ENCODE results near the gene RNF168. TPM values are rescaled to one million over a fixed set of nuclear protein-coding genes. Genes with fewer than 3 reads are reported as not detected.

The RNF168 gene
- total and polyA plus RNA-seq, 10 donors = 3.4 to 28.3 (median 22.9) TPM

- TF ChIP-seq POLR2A (IDR thresholded peaks at IDR 0.05) (no peak), POLR2AphosphoS5 (IDR thresholded peaks at IDR 0.05) (no peak), CTCF (IDR thresholded peaks at IDR 0.05 in 8 of 11, conservative IDR thresholded peaks at IDR 0.05 in 3 of 11) (peak in 9 of 11 experiments; percentile 35 to 77 (median 69))
- Histone ChIP-seq H3K9me3 (no peaks in the 10 kb centered on the region), H3K4me1 (peaks cover 0 to 5% (median 0%) of the 10 kb centered on the region in 6 donors), H3K4me3 (no peak overlapping the region), H3K36me3 (no peaks in the 10 kb centered on the region), H3K27ac (no peak overlapping the region), H3K27me3 (replicated peaks in 1 of 7) (peaks cover 0 to 4% (median 0%) of the 10 kb centered on the region in 7 donors)
- intact Hi-C loops (cut with DNase I; ENCODE audit: low total_unique reads) = no loop called here
- no peak for DNase-seq
- WGBS, 5 donors = 42 to 50% (median 48%) methylated on average over 18 of the region's 18 CpGs
Observed at GRCh38 chr3:196537319-196537984, 33.9 kb upstream of the RNF168 start.

GRCh38 chr3:196533260-196533681 is 29.7 kb upstream of the RNF168 start:
- Histone ChIP-seq H3K27me3 (replicated peaks in 1 of 7) (peaks cover 0 to 9% (median 0%) of the 10 kb centered on the region in 7 donors), H3K9me3 (peaks cover 0 to 6% (median 0%) of the 10 kb centered on the region in 8 donors), H3K27ac (no peak overlapping the region), H3K4me1 (peaks cover 0 to 15% (median 5%) of the 10 kb centered on the region in 6 donors), H3K4me3 (no peak overlapping the region), H3K36me3 (no peaks in the 10 kb centered on the region)
- TF ChIP-seq POLR2A (IDR thresholded peaks at IDR 0.05) (no peak), POLR2AphosphoS5 (IDR thresholded peaks at IDR 0.05) (no peak), CTCF (IDR thresholded peaks at IDR 0.05 in 8 of 11, conservative IDR thresholded peaks at IDR 0.05 in 3 of 11) (no peak)
- intact Hi-C loops (cut with DNase I; ENCODE audit: low total_unique reads) = no loop called here
- WGBS, 5 donors = 55 to 76% (median 61%) methylated on average over 14 of the region's 14 CpGs
- no peak for DNase-seq

- Histone ChIP-seq H3K36me3 (no peaks in the 10 kb centered on the region), H3K27ac (no peak overlapping the region), H3K4me3 (no peak overlapping the region), H3K27me3 (replicated peaks in 1 of 7) (peaks cover 0 to 5% (median 0%) of the 10 kb centered on the region in 7 donors), H3K4me1 (peaks cover 0 to 15% (median 3%) of the 10 kb centered on the region in 6 donors), H3K9me3 (peaks cover 0 to 6% (median 0%) of the 10 kb centered on the region in 8 donors)
- TF ChIP-seq POLR2AphosphoS5 (IDR thresholded peaks at IDR 0.05) (no peak), CTCF (IDR thresholded peaks at IDR 0.05 in 8 of 11, conservative IDR thresholded peaks at IDR 0.05 in 3 of 11) (no peak), POLR2A (IDR thresholded peaks at IDR 0.05) (no peak)
- DNase-seq = no peak
- intact Hi-C loops (cut with DNase I; ENCODE audit: low total_unique reads) = no loop called here
- 72 to 95% (median 85%) methylated on average over 4 of the region's 4 CpGs for WGBS, 5 donors
Observed at GRCh38 chr3:196531418-196531817, 27.9 kb upstream of the RNF168 start.

- intact Hi-C loops (cut with DNase I; ENCODE audit: low total_unique reads) = no loop called here
- TF ChIP-seq CTCF (IDR thresholded peaks at IDR 0.05 in 8 of 11, conservative IDR thresholded peaks at IDR 0.05 in 3 of 11) (peak; percentile 15 to 98 (median 89)), POLR2A (IDR thresholded peaks at IDR 0.05) (no peak), POLR2AphosphoS5 (IDR thresholded peaks at IDR 0.05) (peak; percentile 36 to 71 (median 47))
- DNase-seq = peak; percentile 95
- Histone ChIP-seq H3K36me3 (no peaks in the 10 kb centered on the region), H3K4me1 (peaks cover 0 to 15% (median 3%) of the 10 kb centered on the region in 6 donors), H3K27me3 (replicated peaks in 1 of 7) (peaks cover 0 to 8% (median 0%) of the 10 kb centered on the region in 7 donors), H3K9me3 (peaks cover 0 to 6% (median 0%) of the 10 kb centered on the region in 8 donors), H3K27ac (peak overlapping the region in 5 of 8 donors; percentile 42 to 70 (median 63)), H3K4me3 (peak overlapping the region; percentile 15 to 72 (median 40))
- 3 to 6% (median 4%) methylated on average over 46 to 52 of the region's 52 CpGs for WGBS, 5 donors
Observed at GRCh38 chr3:196528639-196529233, 25.2 kb upstream of the RNF168 start.
